Sigmoid colon (tissue), 7 donors: ENCODE results near the gene DHCR7. TPM values are rescaled to one million over a fixed set of nuclear protein-coding genes. Genes with fewer than 3 reads are reported as not detected.

Source experiments
- DNase-seq: peaks from one replicate; pipeline ENCODE4 v3.0.0-alpha.2; 2019
- H3K27ac ChIP-seq, 4 donors: fragments of 200-600 bp; sonication (generic); one replicate each; pipeline ENCODE4 v1.5.1; 2016 to 2019; ENCODE audit warnings: mild to moderate bottlenecking in 1 of 4
- H3K27me3 ChIP-seq, 3 donors: fragments of 200-600 bp; sonication (generic); one replicate each; pipeline ENCODE4 v1.5.1; 2019; ENCODE audit warnings: mild to moderate bottlenecking in 1 of 3
- H3K36me3 ChIP-seq, 4 donors: fragments of 200-600 bp; sonication (generic); one replicate each; pipeline ENCODE4 v1.5.1; 2016 to 2019
- H3K4me1 ChIP-seq, 4 donors: fragments of 200-600 bp; sonication (generic); one replicate each; pipeline ENCODE4 v1.5.1; 2017 to 2019
- H3K4me3 ChIP-seq, 4 donors: fragments of 200-600 bp; sonication (generic); one replicate each; pipeline ENCODE4 v1.5.1; 2017 to 2019; ENCODE audit warnings: mild to moderate bottlenecking in 2 of 4, moderate library complexity in 1 of 4
- H3K9me3 ChIP-seq, 4 donors: fragments of 200-600 bp in 3 of 4; sonication (generic) in 3 of 4; one replicate each; pipeline versions ENCODE4 v1.5.1 to v1.6.1; 2013 to 2019
- CTCF ChIP-seq, 4 experiments: fragments of 450-650 bp in 3 of 4; fragments of 200-600 bp in 1 of 4; IDR thresholded peaks; one replicate each; pipeline ENCODE4 v1.5.1; 2016 to 2019; ENCODE audit warnings: antibody characterized with exemption in 4 of 4, mild to moderate bottlenecking in 3 of 4, moderate library complexity in 2 of 4
- EP300 ChIP-seq, 4 donors: sonication (generic); formaldehyde crosslinking; IDR thresholded peaks; one replicate each; pipeline ENCODE4 v1.6.1; 2017; ENCODE audit warnings: antibody characterized with exemption in 4 of 4
- POLR2A ChIP-seq, 2 donors: fragments of 450-650 bp; IDR thresholded peaks; one replicate each; pipeline ENCODE4 v1.6.1; 2016; ENCODE audit warnings: antibody characterized with exemption in 2 of 2, mild to moderate bottlenecking in 2 of 2, moderate library complexity in 2 of 2
- POLR2AphosphoS5 ChIP-seq, 4 donors: sonication (generic); formaldehyde crosslinking; IDR thresholded peaks; one replicate each; pipeline ENCODE4 v1.6.1; 2017; ENCODE audit warnings: antibody characterized with exemption in 4 of 4
- WGBS, 2 donors: extraction: QIAGEN DNeasy Blood & Tissue Kit; methylation state at CpG; one replicate each; pipeline ENCODE4 v1.1.7; 2013; 5-methylcytosine and 5-hydroxymethylcytosine counted together
- intact Hi-C: fragments of 100-400 bp; cut with DNase I; formaldehyde crosslinking; loops from one replicate; pipeline ENCODE4 v1.15.1; 2023
- polyA plus RNA-seq, 3 donors: library from polyadenylated mRNA; stranded (reverse); fragments of 200-250 nt; gene quantifications; one replicate each; pipeline ENCODE4 v1.2.3, GENCODE V29; 2013
- small RNA-seq, 3 donors: library from RNA; depleted of rRNA; stranded (forward); fragments of <200 nt; gene quantifications; one replicate each; pipeline ENCODE3, GENCODE V24; 2016
- total RNA-seq, 4 donors: library from RNA; depleted of rRNA; stranded (reverse); fragments of >200 nt; gene quantifications; one replicate each; pipeline ENCODE4 v1.1.0, GENCODE V29; 2016
- donor health status: healthy with polysubstance abuse.
- donor health status: Bipolar disorder and iron deficiency.
- donor health status: healthy.

Gene DHCR7
- total and polyA plus RNA-seq, 7 donors, result 2.4 to 54.2 (median 6.0) TPM

- Histone ChIP-seq H3K9me3 (no peaks in the 10 kb centered on the region), H3K36me3 (no peaks in the 10 kb centered on the region), H3K27ac (no peak overlapping the region), H3K27me3 (peaks cover 0 to 10% (median 0%) of the 10 kb centered on the region in 3 donors), H3K4me1 (no peaks in the 10 kb centered on the region), H3K4me3 (no peak overlapping the region)
- intact Hi-C loops, result no loop called here
- no peak for TF ChIP-seq EP300 (IDR thresholded peaks at IDR 0.05)
- TF ChIP-seq POLR2A (IDR thresholded peaks at IDR 0.05), result no peak
- TF ChIP-seq POLR2AphosphoS5 (IDR thresholded peaks at IDR 0.05), result no peak
- TF ChIP-seq CTCF (IDR thresholded peaks at IDR 0.05), result no peak
- 40 to 41% methylated on average over 4 of the region's 4 CpGs for WGBS, 2 donors
- no peak for DNase-seq
Observed at GRCh38 chr11:71386202-71386601, 62.0 kb downstream of the DHCR7 start.

- intact Hi-C loops, result no loop called here
- Histone ChIP-seq H3K4me3 (no peak overlapping the region), H3K27ac (no peak overlapping the region), H3K4me1 (no peaks in the 10 kb centered on the region), H3K27me3 (peaks cover 0 to 9% (median 0%) of the 10 kb centered on the region in 3 donors), H3K9me3 (no peaks in the 10 kb centered on the region), H3K36me3 (no peaks in the 10 kb centered on the region)
- 83 to 88% methylated on average over 6 of the region's 6 CpGs for WGBS, 2 donors
- no peak for DNase-seq
- no peak for TF ChIP-seq CTCF (IDR thresholded peaks at IDR 0.05)
- TF ChIP-seq EP300 (IDR thresholded peaks at IDR 0.05), result no peak
- TF ChIP-seq POLR2A (IDR thresholded peaks at IDR 0.05), result no peak
- no peak for TF ChIP-seq POLR2AphosphoS5 (IDR thresholded peaks at IDR 0.05)
Observed at GRCh38 chr11:71385091-71385490, 63.1 kb downstream of the DHCR7 start.

GRCh38 chr11:71384561-71384960 lies 63.6 kb downstream of the DHCR7 start:
- intact Hi-C loops, result no loop called here
- H3K4me1 ChIP-seq, result no peaks in the 10 kb centered on the region
- no peaks in the 10 kb centered on the region for H3K36me3 ChIP-seq
- TF ChIP-seq POLR2A (IDR thresholded peaks at IDR 0.05), result no peak
- TF ChIP-seq CTCF (IDR thresholded peaks at IDR 0.05), result no peak
- TF ChIP-seq EP300 (IDR thresholded peaks at IDR 0.05), result no peak
- TF ChIP-seq POLR2AphosphoS5 (IDR thresholded peaks at IDR 0.05), result no peak
- no peak overlapping the region for H3K27ac ChIP-seq
- H3K27me3 ChIP-seq, result peaks cover 0 to 4% (median 0%) of the 10 kb centered on the region in 3 donors
- no peaks in the 10 kb centered on the region for H3K9me3 ChIP-seq
- no peak overlapping the region for H3K4me3 ChIP-seq
- WGBS, 2 donors, result 47 to 73% methylated on average over 8 of the region's 8 CpGs
- DNase-seq, result no peak

Small RNA genes lying within 50 kb of the gene (small RNA-seq; reads per million reads assigned to genes)
- 0 reads per million in 3 donors for gene MIR6754

Other genes starting within 250 kb of the DHCR7 start
- 10 to 100 TPM in 3 of 4 donors, 1 to 10 TPM in 1; 8.0 to 43.8 (median 16.8) TPM for gene SHANK2, start 195.8 kb downstream of the DHCR7 start, total RNA-seq
- 1 to 10 TPM; 3.5 to 4.4 (median 3.6) TPM for gene SHANK2, start 195.8 kb downstream of the DHCR7 start, polyA plus RNA-seq
- 10 to 100 TPM; 24.6 to 72.0 (median 38.3) TPM for gene NADSYN1, start 4.8 kb upstream of the DHCR7 start, total RNA-seq
- 100 to 1,000 TPM in 1 of 3 donors, 10 to 100 TPM in 2; 31.8 to 136 (median 42.5) TPM for gene NADSYN1, start 4.8 kb upstream of the DHCR7 start, polyA plus RNA-seq
- under 1 TPM in 1 of 4 donors, not detected in 3; 0.49 TPM for gene KRTAP5-7, start 78.9 kb upstream of the DHCR7 start, total RNA-seq
- under 1 TPM in 1 of 3 donors, not detected in 2; 0.32 TPM for gene KRTAP5-7, start 78.9 kb upstream of the DHCR7 start, polyA plus RNA-seq
- gene KRTAP5-8, start 89.6 kb upstream of the DHCR7 start, total RNA-seq, result not detected
- under 1 TPM in 1 of 3 donors, not detected in 2; 0.29 TPM for gene KRTAP5-8, start 89.6 kb upstream of the DHCR7 start, polyA plus RNA-seq
- gene KRTAP5-9, start 100.0 kb upstream of the DHCR7 start, total RNA-seq, result under 1 TPM in 1 of 4 donors, not detected in 3; 0.66 TPM
- under 1 TPM in 1 of 3 donors, not detected in 2; 0.52 TPM for gene KRTAP5-9, start 100.0 kb upstream of the DHCR7 start, polyA plus RNA-seq
- gene KRTAP5-10, start 117.2 kb upstream of the DHCR7 start, total RNA-seq, result not detected
- under 1 TPM in 1 of 3 donors, not detected in 2; 0.17 TPM for gene KRTAP5-10, start 117.2 kb upstream of the DHCR7 start, polyA plus RNA-seq
- gene KRTAP5-11, start 134.5 kb upstream of the DHCR7 start, total RNA-seq, result not detected
- gene KRTAP5-11, start 134.5 kb upstream of the DHCR7 start, polyA plus RNA-seq, result not detected